H1 (cell line): ENCODE measurements around the gene EXOC2. TPM values are rescaled to one million over a fixed set of nuclear protein-coding genes. Genes with fewer than 3 reads are reported as not detected.

ENCODE experiments used
- CHD1 ChIP-seq: IDR thresholded peaks from 2 replicates; pipeline ENCODE4 v1.6.1; 2012; ENCODE audit warnings: low read depth, low read length, improper control_type of control experiment
- KDM1A ChIP-seq: fragments of 200-600, 300-600 bp; sonication (generic); IDR thresholded peaks from 2 replicates; pipeline ENCODE4 v1.7.1; 2016; ENCODE audit warnings: mild to moderate bottlenecking, low read length, borderline replicate concordance
- NANOG ChIP-seq: IDR thresholded peaks from 2 replicates; pipeline ENCODE4 v1.6.1; 2011; ENCODE audit warnings: low read length, low read depth, mild to moderate bottlenecking, inconsistent platforms; ENCODE audit not compliant: insufficient read depth, poor library complexity, severe bottlenecking
- RAD21 ChIP-seq, 2 experiments: IDR thresholded peaks in 1 of 2; conservative IDR thresholded peaks in 1 of 2; 2 replicates each; pipeline ENCODE4 v1.6.1; 2011; ENCODE audit warnings: low read depth in 2 of 2, low read length in 2 of 2, improper control_type of control experiment in 1 of 2, inconsistent platforms in 1 of 2, mild to moderate bottlenecking in 1 of 2, moderate library complexity in 1 of 2
- SRF ChIP-seq: IDR thresholded peaks from 2 replicates; pipeline ENCODE4 v1.6.1; 2011; ENCODE audit warnings: mild to moderate bottlenecking, low read depth, low read length, moderate library complexity
- USF2 ChIP-seq: IDR thresholded peaks from 2 replicates; pipeline ENCODE4 v1.6.1; 2011; ENCODE audit warnings: low read length, improper control_type of control experiment
- polyA plus RNA-seq, 7 experiments: library from polyadenylated mRNA; depleted of rRNA in 3 of 7; stranded (reverse) in 5 of 7; unstranded in 2 of 7; fragments of >200 nt in 5 of 7; fragments of 200-250 nt in 2 of 7; gene quantifications; 1 replicate in 5 of 7; 2 replicates in 1 of 7; 4 replicates in 1 of 7; pipeline versions ENCODE4 v1.2.1 to v1.2.3, GENCODE V29; 2011 to 2013; ENCODE audit warnings: missing spikeins in 2 of 7, mixed read lengths in 2 of 7
- total RNA-seq: library from RNA; stranded (reverse); fragmentation: NEBNext Ultra II Directional; extraction: Animal tissue kit (Norgen Biotek cat#: 25700); gene quantifications from 2 replicates; pipeline ENCODE4 v1.2.1, GENCODE V29; 2021

Gene EXOC2
- total and polyA plus RNA-seq, 2 of the 8 experiments (the other 6 are each of a cell fraction or from before 2014, with no cell fraction given), result 25.5 to 44.4 TPM

- TF ChIP-seq USF2 (no peak), RAD21 (IDR thresholded peaks at IDR 0.05 in 1 of 2, conservative IDR thresholded peaks at IDR 0.05 in 1 of 2; ENCODE audit: low read depth in 2 of 2, low read length in 2 of 2) (no peak), NANOG (no peak), KDM1A (no peak), CHD1 (no peak), SRF (no peak)
Observed at GRCh38 chr6:449486-450419, 243.2 kb downstream of the EXOC2 start (continued).
